Epithelial cell of proximal tubule (primary cell): ENCODE data around the gene NRP2. TPM values are rescaled to one million over a fixed set of nuclear protein-coding genes. Genes with fewer than 3 reads are reported as not detected.

ENCODE experiments used
- DNase-seq: peaks from one replicate; pipeline ENCODE4 v3.0.0-alpha.2; 2011; ENCODE audit warnings: low read depth
- H3K4me3 ChIP-seq: 2 replicates; pipeline ENCODE4 v1.5.1; 2011; ENCODE audit warnings: low read depth, mild to moderate bottlenecking, low read length
- total RNA-seq: library from RNA; depleted of rRNA; stranded (reverse); fragments of >200 nt; gene quantifications from 2 replicates; pipeline ENCODE4 v1.2.3, GENCODE V29; 2015
- TF ChIP-seq, protein P1 (sequence below): conservative IDR thresholded peaks from 2 replicates; pipeline ENCODE4 v1.5.1; 2012; ENCODE audit warnings: low read depth, mild to moderate bottlenecking, low read length

NRP2 gene
- total RNA-seq, 1 donor from 2014 or later: 36.5 TPM

DNA sequence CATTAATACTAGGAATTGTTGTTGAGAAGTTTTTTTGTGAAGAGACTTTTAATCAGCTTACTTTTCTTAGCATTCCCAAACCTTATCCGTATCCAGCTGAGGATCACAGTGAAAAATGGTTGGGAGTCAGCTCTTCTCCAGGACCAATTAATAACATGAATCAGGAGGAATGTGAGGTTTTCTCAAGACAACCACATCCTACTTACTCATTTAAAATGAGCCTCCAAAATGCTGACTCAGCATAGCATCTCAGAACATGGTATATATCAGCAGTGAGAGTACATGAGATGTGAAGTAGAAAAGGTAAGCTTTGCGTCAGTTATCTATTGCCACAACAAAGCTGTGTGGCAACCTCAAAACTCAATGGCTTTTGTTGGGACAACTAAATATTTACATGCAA, 140.3 kb downstream of the NRP2 start:
- TF ChIP-seq, protein P1, sequence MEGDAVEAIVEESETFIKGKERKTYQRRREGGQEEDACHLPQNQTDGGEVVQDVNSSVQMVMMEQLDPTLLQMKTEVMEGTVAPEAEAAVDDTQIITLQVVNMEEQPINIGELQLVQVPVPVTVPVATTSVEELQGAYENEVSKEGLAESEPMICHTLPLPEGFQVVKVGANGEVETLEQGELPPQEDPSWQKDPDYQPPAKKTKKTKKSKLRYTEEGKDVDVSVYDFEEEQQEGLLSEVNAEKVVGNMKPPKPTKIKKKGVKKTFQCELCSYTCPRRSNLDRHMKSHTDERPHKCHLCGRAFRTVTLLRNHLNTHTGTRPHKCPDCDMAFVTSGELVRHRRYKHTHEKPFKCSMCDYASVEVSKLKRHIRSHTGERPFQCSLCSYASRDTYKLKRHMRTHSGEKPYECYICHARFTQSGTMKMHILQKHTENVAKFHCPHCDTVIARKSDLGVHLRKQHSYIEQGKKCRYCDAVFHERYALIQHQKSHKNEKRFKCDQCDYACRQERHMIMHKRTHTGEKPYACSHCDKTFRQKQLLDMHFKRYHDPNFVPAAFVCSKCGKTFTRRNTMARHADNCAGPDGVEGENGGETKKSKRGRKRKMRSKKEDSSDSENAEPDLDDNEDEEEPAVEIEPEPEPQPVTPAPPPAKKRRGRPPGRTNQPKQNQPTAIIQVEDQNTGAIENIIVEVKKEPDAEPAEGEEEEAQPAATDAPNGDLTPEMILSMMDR: no peak
- H3K4me3 ChIP-seq: no peak overlapping the region
- DNase-seq: no peak

DNA sequence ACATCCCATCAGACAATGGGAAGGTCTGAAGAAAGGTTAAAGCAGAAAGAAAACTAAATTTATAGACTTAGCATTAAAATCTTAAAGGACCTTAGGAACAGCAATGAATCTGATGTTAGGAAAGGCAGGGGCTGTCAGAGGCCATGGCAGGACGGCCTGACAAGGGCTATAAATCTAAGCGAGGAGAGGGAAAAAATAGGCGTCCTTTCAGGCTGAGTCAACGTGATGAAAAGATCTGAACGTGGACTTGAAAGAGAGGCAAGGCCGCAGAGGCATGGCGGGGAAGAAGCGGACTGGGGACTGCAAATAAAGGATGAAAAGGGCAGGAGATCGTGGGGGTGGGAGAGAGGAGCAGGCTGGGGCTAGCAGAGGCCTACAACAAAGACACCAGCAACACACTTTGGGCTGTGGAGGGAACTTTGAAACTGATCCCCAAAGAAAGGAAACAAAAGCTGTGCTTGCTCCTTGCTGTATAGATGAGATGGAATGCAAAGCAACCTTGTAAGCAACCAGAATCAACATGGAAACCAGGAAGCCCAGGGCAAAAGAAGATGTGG, 145.6 kb downstream of the NRP2 start:
- no peak for DNase-seq
- TF ChIP-seq, protein P1: no peak
- H3K4me3 ChIP-seq: no peak overlapping the region

DNA sequence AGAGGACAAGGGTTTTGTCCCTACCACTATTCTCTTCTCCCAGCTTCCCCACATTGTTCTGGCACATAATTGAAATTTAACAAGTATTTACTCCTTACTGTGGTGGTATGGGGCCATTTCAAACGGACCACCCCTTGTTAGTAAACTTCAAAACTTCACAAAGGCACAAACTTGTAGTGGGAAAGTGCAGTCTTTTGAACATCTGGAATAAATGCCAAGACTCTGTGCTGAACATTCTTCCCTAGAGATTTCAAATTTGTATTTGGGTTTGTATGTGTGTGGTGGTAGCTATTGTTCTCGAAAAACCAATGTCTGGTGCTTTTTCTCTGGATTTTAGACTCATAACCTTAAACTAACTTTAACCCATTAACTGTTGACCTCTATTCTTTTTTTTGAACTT, 151.6 kb downstream of the NRP2 start:
- H3K4me3 ChIP-seq: no peak overlapping the region
- TF ChIP-seq, protein P1: no peak

DNA sequence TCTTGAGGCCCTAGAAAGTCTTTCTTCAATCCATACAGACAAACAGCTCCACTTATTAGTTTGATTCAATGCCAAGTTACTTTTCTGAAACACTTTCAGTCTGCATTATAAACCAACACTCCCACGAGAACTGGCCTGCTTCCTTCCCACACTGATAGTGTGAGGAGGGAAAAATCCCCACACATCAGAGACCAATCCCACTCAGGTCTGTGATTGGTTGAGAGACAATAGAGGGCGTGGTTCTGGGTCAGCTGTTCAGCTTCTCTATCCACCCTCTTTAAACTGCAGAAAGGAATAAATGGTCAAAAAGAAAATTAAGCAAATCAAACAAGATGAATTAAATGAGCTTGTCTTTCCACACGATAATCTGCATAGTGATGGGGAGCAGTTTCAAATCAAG, 152.5 kb downstream of the NRP2 start:
- H3K4me3 ChIP-seq: no peak overlapping the region
- TF ChIP-seq, protein P1: no peak
- no peak for DNase-seq

More for the DNA sequence above, 151.6 kb downstream of the NRP2 start:
- no peak for DNase-seq

DNA sequence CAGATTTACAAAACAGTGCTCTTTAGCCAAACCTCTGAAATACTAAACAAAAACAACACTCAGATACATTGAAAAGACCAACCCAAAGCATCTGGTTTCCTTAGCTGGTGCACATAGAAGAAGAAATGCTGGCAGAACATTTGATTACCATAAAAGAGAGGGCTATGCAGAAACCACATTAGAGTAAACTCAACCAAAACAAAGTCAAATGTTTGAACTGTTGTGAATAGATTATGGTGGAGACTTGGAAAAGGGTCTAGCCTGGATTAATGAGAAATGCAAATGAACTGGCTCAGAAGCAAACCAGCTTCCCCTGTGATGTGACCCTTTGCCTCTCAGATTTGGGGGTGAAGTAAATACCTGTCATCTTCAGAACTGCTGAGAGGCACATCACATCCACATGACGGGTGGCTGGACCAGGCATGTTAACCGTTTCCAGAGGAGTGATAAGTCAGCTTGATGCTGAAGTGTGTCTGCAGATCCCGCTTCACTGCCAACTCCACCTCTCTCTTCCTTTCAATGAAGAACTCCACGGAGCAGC, 153.0 kb downstream of the NRP2 start:
- no peak for DNase-seq
- no peak overlapping the region for H3K4me3 ChIP-seq
- TF ChIP-seq, protein P1: no peak

DNA sequence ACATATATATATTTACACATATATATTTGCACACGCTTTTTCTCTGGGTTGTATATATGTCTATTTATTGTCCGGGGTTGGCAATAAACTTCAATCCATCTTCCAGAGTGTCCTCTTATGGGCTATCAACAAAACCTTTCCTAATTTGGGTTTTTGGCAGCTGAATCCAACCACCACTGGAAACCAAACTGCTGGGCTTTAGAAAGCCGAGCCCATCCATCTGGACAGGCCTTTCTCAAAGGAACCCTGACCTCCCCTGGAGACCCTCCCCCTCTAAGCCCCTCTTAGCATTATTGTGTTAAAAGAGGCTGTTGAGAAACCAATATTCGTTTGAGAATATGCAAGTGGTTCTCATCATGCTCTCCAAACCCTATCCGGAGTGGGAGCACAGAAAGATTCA, 153.6 kb downstream of the NRP2 start:
- DNase-seq: no peak
- TF ChIP-seq, protein P1: no peak
- H3K4me3 ChIP-seq: no peak overlapping the region

DNA sequence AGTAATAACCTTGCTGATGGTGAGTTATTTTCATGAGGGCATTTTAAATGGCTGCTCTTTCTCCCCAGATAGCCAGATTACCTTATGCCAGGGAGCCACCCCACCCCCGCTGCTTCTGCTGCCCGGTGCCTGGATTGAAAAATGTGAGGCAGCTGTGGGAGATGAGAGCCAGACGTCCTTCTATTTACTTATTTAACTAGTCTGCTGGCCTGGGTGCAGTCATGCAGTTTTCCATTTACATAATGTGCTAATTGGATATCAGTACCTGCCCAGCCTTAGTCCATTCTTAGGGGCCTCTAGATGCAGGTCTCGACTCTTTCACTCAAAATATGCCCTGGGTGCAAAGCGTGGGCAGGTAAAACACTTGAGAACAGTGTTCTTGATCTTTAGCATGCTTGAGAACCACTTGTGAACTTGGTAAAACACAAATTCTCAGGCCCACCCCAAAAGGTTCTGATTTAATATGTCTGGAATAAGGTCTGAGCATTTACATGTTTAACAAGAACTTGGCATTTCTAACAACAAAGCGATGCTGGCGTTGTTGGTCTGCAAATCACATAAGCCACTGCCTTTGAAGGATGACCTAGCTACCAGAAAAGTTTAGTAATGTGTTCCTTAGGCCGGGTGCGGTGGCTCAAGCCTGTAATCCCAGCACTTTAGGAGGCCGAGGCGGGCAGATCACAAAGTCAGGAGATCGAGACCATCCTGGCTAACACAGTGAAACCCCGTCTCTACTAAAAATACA, 154.3 kb downstream of the NRP2 start:
- TF ChIP-seq, protein P1: no peak
- H3K4me3 ChIP-seq: no peak overlapping the region
- no peak for DNase-seq
